Body of pancreas (tissue), 4 donors: ENCODE data around the gene PRR20B. TPM values are rescaled to one million over a fixed set of nuclear protein-coding genes. Genes with fewer than 3 reads are reported as not detected.

ENCODE experiments used
- ATAC-seq: fragments of 150-250 bp; one replicate; pipeline ENCODE4 v1.9.1; 2016
- DNase-seq, 4 donors: peaks; one replicate each; pipeline ENCODE4 v3.0.0-alpha.2; 2019
- H3K27ac ChIP-seq, 4 donors: fragments of 200-600 bp; sonication (generic); 1 replicate in 3 of 4; 2 replicates in 1 of 4; pipeline versions ENCODE4 v1.5.1 to v1.6.1; 2016 to 2019; ENCODE audit warnings: mild to moderate bottlenecking in 1 of 4, mixed read lengths in 1 of 4, moderate library complexity in 1 of 4
- H3K27me3 ChIP-seq, 2 donors: fragments of 200-600 bp; sonication (generic); one replicate each; pipeline ENCODE4 v1.6.0; 2016; ENCODE audit warnings: mild to moderate bottlenecking in 1 of 2
- H3K36me3 ChIP-seq, 2 donors: fragments of 200-600 bp; sonication (generic); replicated peaks in 1 of 2; 2 replicates each; pipeline ENCODE4 v1.5.1; 2016; ENCODE audit warnings: low read depth in 2 of 2; ENCODE audit not compliant: insufficient read depth in 1 of 2
- H3K4me1 ChIP-seq: fragments of 200-600 bp; sonication (generic); one replicate; pipeline ENCODE4 v1.6.0; 2016
- H3K4me3 ChIP-seq, 2 donors: fragments of 200-600 bp; sonication (generic); 1 replicate in 1 of 2; 2 replicates in 1 of 2; pipeline ENCODE4 v1.5.1; 2016 to 2019
- H3K9me3 ChIP-seq, 3 donors: fragments of 200-600 bp; sonication (generic); 1 replicate in 2 of 3; 2 replicates in 1 of 3; pipeline ENCODE4 v1.5.1; 2016
- POLR2A ChIP-seq, 3 donors: fragments of 450-650 bp; IDR thresholded peaks; one replicate each; pipeline ENCODE4 v1.6.1; 2016; ENCODE audit warnings: antibody characterized with exemption in 3 of 3, mild to moderate bottlenecking in 2 of 3
- WGBS, 2 donors: methylation state at CpG; one replicate each; pipeline ENCODE4 v1.1.5; 2017; 5-methylcytosine and 5-hydroxymethylcytosine counted together
- intact Hi-C: fragments of 100-400 bp; cut with DNase I; formaldehyde crosslinking; loops from one replicate; pipeline ENCODE4 v1.15.1; 2023
- small RNA-seq: library from RNA; depleted of rRNA; stranded (forward); fragments of <200 nt; gene quantifications from one replicate; pipeline ENCODE3, GENCODE V24; 2016
- total RNA-seq, 2 donors: library from RNA; depleted of rRNA; stranded (reverse); fragments of >200 nt; gene quantifications; one replicate each; pipeline ENCODE4 v1.1.0, GENCODE V29; 2016
- TF ChIP-seq, protein P1 (sequence below), 7 experiments: fragments of 450-650 bp in 4 of 7; fragments of 200-600 bp in 3 of 7; sonication (generic) in 3 of 7; IDR thresholded peaks; one replicate each; pipeline ENCODE4 v1.5.1; 2016 to 2019; ENCODE audit warnings: antibody characterized with exemption in 7 of 7

Gene PRR20B
- total RNA-seq, 2 donors from 2014 or later = not detected

DNA sequence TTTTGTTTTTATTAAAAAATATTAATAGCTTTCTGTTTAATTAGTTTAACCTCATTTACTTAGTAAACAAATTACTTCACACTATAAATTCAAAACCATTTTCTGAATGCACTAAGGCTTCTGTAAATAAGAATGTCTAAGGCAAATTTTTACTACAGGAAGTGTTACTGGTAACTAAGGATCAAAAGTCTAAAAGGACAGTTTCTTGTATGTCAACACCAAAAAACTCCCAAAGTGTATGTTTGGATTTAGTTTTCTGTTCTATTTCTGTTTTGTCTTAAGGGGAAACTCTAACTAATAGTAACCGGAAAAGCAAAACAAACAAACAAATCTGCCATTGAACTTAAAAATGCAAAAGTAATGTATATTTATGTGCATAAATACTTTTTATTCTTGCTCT is 44.4 kb downstream of the PRR20B start:
- no peak overlapping the region for H3K27ac ChIP-seq
- 72 to 75% methylated on average over 1 of the region's 1 CpG for WGBS, 2 donors
- H3K36me3 ChIP-seq = no peaks in the 10 kb centered on the region
- H3K9me3 ChIP-seq = no peaks in the 10 kb centered on the region
- no peak for TF ChIP-seq POLR2A (IDR thresholded peaks at IDR 0.05)
- TF ChIP-seq, protein P1, sequence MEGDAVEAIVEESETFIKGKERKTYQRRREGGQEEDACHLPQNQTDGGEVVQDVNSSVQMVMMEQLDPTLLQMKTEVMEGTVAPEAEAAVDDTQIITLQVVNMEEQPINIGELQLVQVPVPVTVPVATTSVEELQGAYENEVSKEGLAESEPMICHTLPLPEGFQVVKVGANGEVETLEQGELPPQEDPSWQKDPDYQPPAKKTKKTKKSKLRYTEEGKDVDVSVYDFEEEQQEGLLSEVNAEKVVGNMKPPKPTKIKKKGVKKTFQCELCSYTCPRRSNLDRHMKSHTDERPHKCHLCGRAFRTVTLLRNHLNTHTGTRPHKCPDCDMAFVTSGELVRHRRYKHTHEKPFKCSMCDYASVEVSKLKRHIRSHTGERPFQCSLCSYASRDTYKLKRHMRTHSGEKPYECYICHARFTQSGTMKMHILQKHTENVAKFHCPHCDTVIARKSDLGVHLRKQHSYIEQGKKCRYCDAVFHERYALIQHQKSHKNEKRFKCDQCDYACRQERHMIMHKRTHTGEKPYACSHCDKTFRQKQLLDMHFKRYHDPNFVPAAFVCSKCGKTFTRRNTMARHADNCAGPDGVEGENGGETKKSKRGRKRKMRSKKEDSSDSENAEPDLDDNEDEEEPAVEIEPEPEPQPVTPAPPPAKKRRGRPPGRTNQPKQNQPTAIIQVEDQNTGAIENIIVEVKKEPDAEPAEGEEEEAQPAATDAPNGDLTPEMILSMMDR (IDR thresholded peaks at IDR 0.05) = no peak
- DNase-seq (no peak), ATAC-seq (no peak)
- no peak overlapping the region for H3K4me3 ChIP-seq
- intact Hi-C loops = no loop called here
- H3K27me3 ChIP-seq = no peaks in the 10 kb centered on the region
- H3K4me1 ChIP-seq = no peaks in the 10 kb centered on the region

Small RNA genes lying within 50 kb of the gene (small RNA-seq; reads per million reads assigned to genes)
- gene PRR20FP = not detected

Other genes starting within 250 kb of the PRR20B start
- gene PRR20A, start 6.6 kb upstream of the PRR20B start, total RNA-seq = not detected
- gene PRR20C, start 6.6 kb downstream of the PRR20B start, total RNA-seq = not detected
- gene PRR20D, start 13.1 kb downstream of the PRR20B start, total RNA-seq = not detected
- gene PRR20E, start 19.7 kb downstream of the PRR20B start, total RNA-seq = not detected